Hematopoietic multipotent progenitor cell treated with erythropoietin and hydrocortisone succinate and interleukin-3 and kit ligand, for 6 days (in vitro differentiated cells): ENCODE measurements around the gene MITF.

Experiments
- DNase-seq: peaks from one replicate; pipeline ENCODE4 v3.0.0-alpha.2; 2015

The MITF gene

GRCh38 chr3:69761896-69762767 is 22.9 kb downstream of the MITF start:
- peak; percentile 19 for DNase-seq

GRCh38 chr3:69762768-69763229 is 23.5 kb downstream of the MITF start:
- DNase-seq: no peak

- no peak for DNase-seq
Observed at GRCh38 chr3:69763458-69763857, 24.2 kb downstream of the MITF start.

GRCh38 chr3:69764121-69764741 is 25.0 kb downstream of the MITF start:
- peak; percentile 53 for DNase-seq

GRCh38 chr3:69764861-69765260 is 25.6 kb downstream of the MITF start:
- DNase-seq: no peak

GRCh38 chr3:69766638-69767037 is 27.4 kb downstream of the MITF start:
- no peak for DNase-seq

- no peak for DNase-seq
Observed at GRCh38 chr3:69767571-69767970, 28.3 kb downstream of the MITF start.

GRCh38 chr3:69768438-69768837 is 29.2 kb downstream of the MITF start:
- no peak for DNase-seq

- no peak for DNase-seq
Observed at GRCh38 chr3:69770219-69770618, 31.0 kb downstream of the MITF start.

GRCh38 chr3:69770976-69771634 is 31.8 kb downstream of the MITF start:
- DNase-seq: no peak

GRCh38 chr3:69772152-69772867 is 33.0 kb downstream of the MITF start:
- DNase-seq: no peak

GRCh38 chr3:69774029-69774428 is 34.8 kb downstream of the MITF start:
- DNase-seq: no peak

- no peak for DNase-seq
Observed at GRCh38 chr3:69775751-69776150, 36.5 kb downstream of the MITF start.

- peak; percentile 43 for DNase-seq
Observed at GRCh38 chr3:69776289-69776688, 37.0 kb downstream of the MITF start.

GRCh38 chr3:69776920-69777581 is 37.8 kb downstream of the MITF start:
- peak; percentile 34 for DNase-seq

GRCh38 chr3:69777582-69777967 is 38.3 kb downstream of the MITF start:
- peak; percentile 24 for DNase-seq

- no peak for DNase-seq
Observed at GRCh38 chr3:69781593-69781992, 42.3 kb downstream of the MITF start.

- DNase-seq: no peak
Observed at GRCh38 chr3:69784954-69785514, 45.8 kb downstream of the MITF start.

GRCh38 chr3:69785769-69786320 is 46.6 kb downstream of the MITF start:
- DNase-seq: no peak

GRCh38 chr3:69786854-69787253 is 47.6 kb downstream of the MITF start:
- DNase-seq: no peak

GRCh38 chr3:69787436-69788168 is 48.3 kb downstream of the MITF start:
- no peak for DNase-seq
